Astrocyte of the hippocampus (primary cell): ENCODE results near the gene CALM1.
"Not testable (repeated sequence)": the region's sequence is repeated elsewhere in the genome, so short reads cannot be mapped to it uniquely, and the experiment has no call there.

Experiments used
- DNase-seq: peaks from one replicate; pipeline ENCODE4 v3.0.0; 2011; ENCODE audit warnings: low read depth, low spot score

Gene CALM1

GRCh38 chr14:90383126-90383730 lies 13.6 kb upstream of the CALM1 start:
- DNase-seq = peak; percentile 100

GRCh38 chr14:90383731-90384542 lies 12.9 kb upstream of the CALM1 start:
- DNase-seq = peak; percentile 72

- DNase-seq = peak; percentile 32
Observed at GRCh38 chr14:90384543-90384911, 12.3 kb upstream of the CALM1 start.

- no peak for DNase-seq
Observed at GRCh38 chr14:90386321-90386720, 10.5 kb upstream of the CALM1 start.

- DNase-seq = no peak
Observed at GRCh38 chr14:90387206-90387760, 9.5 kb upstream of the CALM1 start.

- DNase-seq = peak; percentile 82
Observed at GRCh38 chr14:90388437-90388836, 8.4 kb upstream of the CALM1 start.

- DNase-seq = no peak
Observed at GRCh38 chr14:90388982-90389381, 7.8 kb upstream of the CALM1 start.

- DNase-seq = no peak
Observed at GRCh38 chr14:90393966-90394365, 2.9 kb upstream of the CALM1 start.

GRCh38 chr14:90394782-90395181 lies 2.0 kb upstream of the CALM1 start:
- not testable (repeated sequence) for DNase-seq

GRCh38 chr14:90397425-90398314 lies 841 bp downstream of the CALM1 start:
- peak; percentile 68 for DNase-seq

GRCh38 chr14:90398315-90398839 lies 1.5 kb downstream of the CALM1 start:
- DNase-seq = peak; percentile 54

GRCh38 chr14:90398841-90399540 lies 2.2 kb downstream of the CALM1 start:
- no peak for DNase-seq

- peak; percentile 96 for DNase-seq
Observed at GRCh38 chr14:90399541-90400444, 3.0 kb downstream of the CALM1 start.

GRCh38 chr14:90400904-90401561 lies 4.2 kb downstream of the CALM1 start:
- no peak for DNase-seq

- no peak for DNase-seq
Observed at GRCh38 chr14:90402016-90402415, 5.2 kb downstream of the CALM1 start.

- no peak for DNase-seq
Observed at GRCh38 chr14:90403065-90403464, 6.2 kb downstream of the CALM1 start.

GRCh38 chr14:90405101-90405500 lies 8.3 kb downstream of the CALM1 start:
- DNase-seq = no peak

GRCh38 chr14:90405755-90406154 lies 8.9 kb downstream of the CALM1 start:
- DNase-seq = no peak

- DNase-seq = no peak
Observed at GRCh38 chr14:90406384-90406798, 9.6 kb downstream of the CALM1 start.
